ENCODE results near the gene SELPLG.

Gene SELPLG

GRCh38 chr12:108605690-108606406 is 27.8 kb downstream of the SELPLG start:
- no peaks in the 10 kb centered on the region for H3K36me3 ChIP-seq (ENCODE audit: control insufficient read depth in 1 of 2, insufficient read depth in 2 of 2, low read length in 2 of 2)
- no peaks in the 10 kb centered on the region for H3K4me1 ChIP-seq (ENCODE audit: control insufficient read depth in 1 of 2, insufficient read depth in 2 of 2, low read length in 2 of 2)
- H3K9me3 ChIP-seq (ENCODE audit: control insufficient read depth in 1 of 2, low read length in 2 of 2) = no peaks in the 10 kb centered on the region
- no peak overlapping the region for H3K9ac ChIP-seq (ENCODE audit: low read depth in 1 of 2, low read length in 2 of 2)
- no peak overlapping the region for H3K27ac ChIP-seq (ENCODE audit: low read depth, low read length)
- no peaks in the 10 kb centered on the region for H3K27me3 ChIP-seq (ENCODE audit: control insufficient read depth in 1 of 2, insufficient read depth in 2 of 2, low read length in 2 of 2)
- H3K4me3 ChIP-seq (ENCODE audit: low read depth in 1 of 2, low read length in 2 of 2) = no peak overlapping the region

GRCh38 chr12:108605000-108605689 is 28.5 kb downstream of the SELPLG start:
- Histone ChIP-seq H3K9me3 (ENCODE audit: control insufficient read depth in 1 of 2, low read length in 2 of 2) (no peaks in the 10 kb centered on the region), H3K36me3 (ENCODE audit: control insufficient read depth in 1 of 2, insufficient read depth in 2 of 2, low read length in 2 of 2) (no peaks in the 10 kb centered on the region), H3K9ac (ENCODE audit: low read depth in 1 of 2, low read length in 2 of 2) (no peak overlapping the region), H3K27me3 (ENCODE audit: control insufficient read depth in 1 of 2, insufficient read depth in 2 of 2, low read length in 2 of 2) (no peaks in the 10 kb centered on the region), H3K4me1 (ENCODE audit: control insufficient read depth in 1 of 2, insufficient read depth in 2 of 2, low read length in 2 of 2) (no peaks in the 10 kb centered on the region), H3K27ac (ENCODE audit: low read depth, low read length) (no peak overlapping the region), H3K4me3 (ENCODE audit: low read depth in 1 of 2, low read length in 2 of 2) (no peak overlapping the region)

GRCh38 chr12:108604208-108604941 is 29.3 kb downstream of the SELPLG start:
- H3K27me3 ChIP-seq (ENCODE audit: control insufficient read depth in 1 of 2, insufficient read depth in 2 of 2, low read length in 2 of 2) = no peaks in the 10 kb centered on the region
- no peaks in the 10 kb centered on the region for H3K9me3 ChIP-seq (ENCODE audit: control insufficient read depth in 1 of 2, low read length in 2 of 2)
- no peak overlapping the region for H3K4me3 ChIP-seq (ENCODE audit: low read depth in 1 of 2, low read length in 2 of 2)
- H3K9ac ChIP-seq (ENCODE audit: low read depth in 1 of 2, low read length in 2 of 2) = no peak overlapping the region
- no peak overlapping the region for H3K27ac ChIP-seq (ENCODE audit: low read depth, low read length)
- no peaks in the 10 kb centered on the region for H3K36me3 ChIP-seq (ENCODE audit: control insufficient read depth in 1 of 2, insufficient read depth in 2 of 2, low read length in 2 of 2)
- no peaks in the 10 kb centered on the region for H3K4me1 ChIP-seq (ENCODE audit: control insufficient read depth in 1 of 2, insufficient read depth in 2 of 2, low read length in 2 of 2)

- no peak overlapping the region for H3K27ac ChIP-seq (ENCODE audit: low read depth, low read length)
- H3K4me3 ChIP-seq (ENCODE audit: low read depth in 1 of 2, low read length in 2 of 2) = no peak overlapping the region
- no peaks in the 10 kb centered on the region for H3K36me3 ChIP-seq (ENCODE audit: control insufficient read depth in 1 of 2, insufficient read depth in 2 of 2, low read length in 2 of 2)
- H3K4me1 ChIP-seq (ENCODE audit: control insufficient read depth in 1 of 2, insufficient read depth in 2 of 2, low read length in 2 of 2) = no peaks in the 10 kb centered on the region
- no peaks in the 10 kb centered on the region for H3K9me3 ChIP-seq (ENCODE audit: control insufficient read depth in 1 of 2, low read length in 2 of 2)
- no peak overlapping the region for H3K9ac ChIP-seq (ENCODE audit: low read depth in 1 of 2, low read length in 2 of 2)
- no peaks in the 10 kb centered on the region for H3K27me3 ChIP-seq (ENCODE audit: control insufficient read depth in 1 of 2, insufficient read depth in 2 of 2, low read length in 2 of 2)
These were observed 30.0 kb downstream of the SELPLG start for GRCh38 chr12:108603743-108604142.

GRCh38 chr12:108602976-108603704 is 30.6 kb downstream of the SELPLG start:
- no peaks in the 10 kb centered on the region for H3K9me3 ChIP-seq (ENCODE audit: control insufficient read depth in 1 of 2, low read length in 2 of 2)
- H3K36me3 ChIP-seq (ENCODE audit: control insufficient read depth in 1 of 2, insufficient read depth in 2 of 2, low read length in 2 of 2) = no peaks in the 10 kb centered on the region
- no peak overlapping the region for H3K9ac ChIP-seq (ENCODE audit: low read depth in 1 of 2, low read length in 2 of 2)
- H3K27me3 ChIP-seq (ENCODE audit: control insufficient read depth in 1 of 2, insufficient read depth in 2 of 2, low read length in 2 of 2) = no peaks in the 10 kb centered on the region
- H3K4me3 ChIP-seq (ENCODE audit: low read depth in 1 of 2, low read length in 2 of 2) = no peak overlapping the region
- no peak overlapping the region for H3K27ac ChIP-seq (ENCODE audit: low read depth, low read length)
- no peaks in the 10 kb centered on the region for H3K4me1 ChIP-seq (ENCODE audit: control insufficient read depth in 1 of 2, insufficient read depth in 2 of 2, low read length in 2 of 2)

GRCh38 chr12:108602209-108602705 is 31.4 kb downstream of the SELPLG start:
- no peak overlapping the region for H3K4me3 ChIP-seq (ENCODE audit: low read depth in 1 of 2, low read length in 2 of 2)
- no peaks in the 10 kb centered on the region for H3K9me3 ChIP-seq (ENCODE audit: control insufficient read depth in 1 of 2, low read length in 2 of 2)
- H3K9ac ChIP-seq (ENCODE audit: low read depth in 1 of 2, low read length in 2 of 2) = no peak overlapping the region
- no peaks in the 10 kb centered on the region for H3K4me1 ChIP-seq (ENCODE audit: control insufficient read depth in 1 of 2, insufficient read depth in 2 of 2, low read length in 2 of 2)
- H3K27me3 ChIP-seq (ENCODE audit: control insufficient read depth in 1 of 2, insufficient read depth in 2 of 2, low read length in 2 of 2) = no peaks in the 10 kb centered on the region
- H3K27ac ChIP-seq (ENCODE audit: low read depth, low read length) = no peak overlapping the region
- no peaks in the 10 kb centered on the region for H3K36me3 ChIP-seq (ENCODE audit: control insufficient read depth in 1 of 2, insufficient read depth in 2 of 2, low read length in 2 of 2)

- Histone ChIP-seq H3K27ac (ENCODE audit: low read depth, low read length) (no peak overlapping the region), H3K9me3 (ENCODE audit: control insufficient read depth in 1 of 2, low read length in 2 of 2) (no peaks in the 10 kb centered on the region), H3K4me3 (ENCODE audit: low read depth in 1 of 2, low read length in 2 of 2) (no peak overlapping the region), H3K27me3 (ENCODE audit: control insufficient read depth in 1 of 2, insufficient read depth in 2 of 2, low read length in 2 of 2) (no peaks in the 10 kb centered on the region), H3K4me1 (ENCODE audit: control insufficient read depth in 1 of 2, insufficient read depth in 2 of 2, low read length in 2 of 2) (no peaks in the 10 kb centered on the region), H3K36me3 (ENCODE audit: control insufficient read depth in 1 of 2, insufficient read depth in 2 of 2, low read length in 2 of 2) (no peaks in the 10 kb centered on the region), H3K9ac (ENCODE audit: low read depth in 1 of 2, low read length in 2 of 2) (no peak overlapping the region)
These were observed 33.0 kb downstream of the SELPLG start for GRCh38 chr12:108600702-108601007.

- no peaks in the 10 kb centered on the region for H3K36me3 ChIP-seq (ENCODE audit: control insufficient read depth in 1 of 2, insufficient read depth in 2 of 2, low read length in 2 of 2)
- no peaks in the 10 kb centered on the region for H3K27me3 ChIP-seq (ENCODE audit: control insufficient read depth in 1 of 2, insufficient read depth in 2 of 2, low read length in 2 of 2)
- no peak overlapping the region for H3K4me3 ChIP-seq (ENCODE audit: low read depth in 1 of 2, low read length in 2 of 2)
- no peaks in the 10 kb centered on the region for H3K9me3 ChIP-seq (ENCODE audit: control insufficient read depth in 1 of 2, low read length in 2 of 2)
- H3K9ac ChIP-seq (ENCODE audit: low read depth in 1 of 2, low read length in 2 of 2) = no peak overlapping the region
- no peaks in the 10 kb centered on the region for H3K4me1 ChIP-seq (ENCODE audit: control insufficient read depth in 1 of 2, insufficient read depth in 2 of 2, low read length in 2 of 2)
- H3K27ac ChIP-seq (ENCODE audit: low read depth, low read length) = no peak overlapping the region
These were observed 33.6 kb downstream of the SELPLG start for GRCh38 chr12:108599948-108600701.

GRCh38 chr12:108599541-108599940 is 34.2 kb downstream of the SELPLG start:
- Histone ChIP-seq H3K9ac (ENCODE audit: low read depth in 1 of 2, low read length in 2 of 2) (no peak overlapping the region), H3K4me1 (ENCODE audit: control insufficient read depth in 1 of 2, insufficient read depth in 2 of 2, low read length in 2 of 2) (no peaks in the 10 kb centered on the region), H3K9me3 (ENCODE audit: control insufficient read depth in 1 of 2, low read length in 2 of 2) (no peaks in the 10 kb centered on the region), H3K27ac (ENCODE audit: low read depth, low read length) (no peak overlapping the region), H3K36me3 (ENCODE audit: control insufficient read depth in 1 of 2, insufficient read depth in 2 of 2, low read length in 2 of 2) (no peaks in the 10 kb centered on the region), H3K4me3 (ENCODE audit: low read depth in 1 of 2, low read length in 2 of 2) (no peak overlapping the region), H3K27me3 (ENCODE audit: control insufficient read depth in 1 of 2, insufficient read depth in 2 of 2, low read length in 2 of 2) (no peaks in the 10 kb centered on the region)

All from duodenal mucosa (tissue), 2 donors.